Measurements from ENCODE around the gene SCN11A. TPM values are rescaled to one million over a fixed set of nuclear protein-coding genes. Genes with fewer than 3 reads are reported as not detected.

SCN11A gene
- total and polyA plus RNA-seq, 4 donors: 0.06 to 0.18 (median 0.11) TPM

DNA sequence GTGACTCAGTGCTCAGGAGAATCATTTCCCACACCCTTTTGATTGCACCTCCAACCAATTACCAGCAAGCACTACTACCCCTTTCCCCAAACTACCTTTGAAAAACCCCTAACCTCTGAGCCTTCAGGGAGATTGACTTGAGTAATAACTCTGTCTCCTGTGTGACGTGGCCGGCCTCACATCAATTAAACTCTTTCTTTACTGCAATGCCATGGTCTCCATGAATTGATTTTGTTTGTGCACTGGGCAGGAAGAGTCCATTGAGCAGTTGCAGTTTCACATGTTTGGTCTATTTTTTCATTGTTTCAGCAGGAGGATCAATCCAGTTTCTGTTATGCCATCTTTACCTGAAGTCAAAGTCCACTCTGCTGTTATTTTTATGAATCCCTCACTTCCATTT is 32.4 kb downstream of the SCN11A start:
- H3K9me3 ChIP-seq (ENCODE audit: control insufficient read depth in 4 of 4, low read length in 3 of 4): no peaks in the 10 kb centered on the region
- H3K4me1 ChIP-seq (ENCODE audit: control insufficient read depth in 4 of 4, insufficient read depth in 4 of 4, low read length in 3 of 4): no peaks in the 10 kb centered on the region
- WGBS: 83% methylated on average over 2 of the region's 2 CpGs
- no peaks in the 10 kb centered on the region for H3K36me3 ChIP-seq (ENCODE audit: control insufficient read depth in 4 of 4, insufficient read depth in 3 of 4, low read depth in 1 of 4, low read length in 3 of 4)
- H3K27ac ChIP-seq (ENCODE audit: low read depth in 1 of 2, low read length in 2 of 2): no peak overlapping the region
- no peak overlapping the region for H3K4me3 ChIP-seq (ENCODE audit: low read depth in 1 of 3, low read length in 3 of 3)
- no peak for TF ChIP-seq YY1 (IDR thresholded peaks at IDR 0.05)
- no peak for TF ChIP-seq NR2F2 (IDR thresholded peaks at IDR 0.05)
- TF ChIP-seq RXRA (IDR thresholded peaks at IDR 0.05): no peak
- TF ChIP-seq SP1 (IDR thresholded peaks at IDR 0.05): no peak
- TF ChIP-seq FOXA2 (IDR thresholded peaks at IDR 0.05): no peak
- TF ChIP-seq EGR1 (IDR thresholded peaks at IDR 0.05; ENCODE audit: low read depth in 2 of 2): no peak
- TF ChIP-seq HNF4A (conservative IDR thresholded peaks at IDR 0.05): no peak
- no peak for TF ChIP-seq HNF4G (IDR thresholded peaks at IDR 0.05)
- DNase-seq (ENCODE audit: low spot score): no peak
- no peak overlapping the region for H3K9ac ChIP-seq (ENCODE audit: low read depth in 1 of 2, low read length in 2 of 2)
- no peaks in the 10 kb centered on the region for H3K27me3 ChIP-seq (ENCODE audit: control insufficient read depth in 4 of 4, insufficient read depth in 4 of 4, low read length in 3 of 4)

DNA sequence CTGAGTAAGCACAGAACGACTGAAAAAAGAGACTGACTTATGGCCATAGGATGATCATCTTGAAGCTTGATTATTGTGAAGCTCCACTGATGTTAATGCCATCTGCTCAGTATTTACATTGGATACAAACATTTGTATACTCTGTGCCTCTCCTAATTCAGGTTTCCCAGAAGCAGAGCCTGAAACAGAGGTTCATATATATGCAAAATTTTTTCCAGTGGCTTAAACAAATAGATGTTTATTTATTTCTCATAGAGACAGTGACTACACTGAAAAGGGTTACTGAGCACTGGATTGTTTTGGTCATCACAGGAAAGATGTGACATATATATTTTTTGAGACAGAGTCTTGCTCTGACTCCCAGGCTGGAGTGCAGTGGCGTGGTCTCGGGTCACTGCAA is 36.3 kb downstream of the SCN11A start:
- 94% methylated on average over 3 of the region's 3 CpGs for WGBS
- Histone ChIP-seq H3K4me3 (ENCODE audit: low read depth in 1 of 3, low read length in 3 of 3) (no peak overlapping the region), H3K36me3 (ENCODE audit: control insufficient read depth in 4 of 4, insufficient read depth in 3 of 4, low read depth in 1 of 4, low read length in 3 of 4) (no peaks in the 10 kb centered on the region), H3K9me3 (ENCODE audit: control insufficient read depth in 4 of 4, low read length in 3 of 4) (no peaks in the 10 kb centered on the region), H3K9ac (ENCODE audit: low read depth in 1 of 2, low read length in 2 of 2) (no peak overlapping the region), H3K27ac (ENCODE audit: low read depth in 1 of 2, low read length in 2 of 2) (no peak overlapping the region), H3K27me3 (ENCODE audit: control insufficient read depth in 4 of 4, insufficient read depth in 4 of 4, low read length in 3 of 4) (no peaks in the 10 kb centered on the region), H3K4me1 (ENCODE audit: control insufficient read depth in 4 of 4, insufficient read depth in 4 of 4, low read length in 3 of 4) (no peaks in the 10 kb centered on the region)
- TF ChIP-seq NR2F2 (IDR thresholded peaks at IDR 0.05) (no peak), HNF4G (IDR thresholded peaks at IDR 0.05) (no peak), YY1 (IDR thresholded peaks at IDR 0.05) (no peak), FOXA1 (IDR thresholded peaks at IDR 0.05) (no peak), JUND (IDR thresholded peaks at IDR 0.05) (no peak), FOXA2 (IDR thresholded peaks at IDR 0.05) (no peak)
- TF ChIP-seq, protein P1, sequence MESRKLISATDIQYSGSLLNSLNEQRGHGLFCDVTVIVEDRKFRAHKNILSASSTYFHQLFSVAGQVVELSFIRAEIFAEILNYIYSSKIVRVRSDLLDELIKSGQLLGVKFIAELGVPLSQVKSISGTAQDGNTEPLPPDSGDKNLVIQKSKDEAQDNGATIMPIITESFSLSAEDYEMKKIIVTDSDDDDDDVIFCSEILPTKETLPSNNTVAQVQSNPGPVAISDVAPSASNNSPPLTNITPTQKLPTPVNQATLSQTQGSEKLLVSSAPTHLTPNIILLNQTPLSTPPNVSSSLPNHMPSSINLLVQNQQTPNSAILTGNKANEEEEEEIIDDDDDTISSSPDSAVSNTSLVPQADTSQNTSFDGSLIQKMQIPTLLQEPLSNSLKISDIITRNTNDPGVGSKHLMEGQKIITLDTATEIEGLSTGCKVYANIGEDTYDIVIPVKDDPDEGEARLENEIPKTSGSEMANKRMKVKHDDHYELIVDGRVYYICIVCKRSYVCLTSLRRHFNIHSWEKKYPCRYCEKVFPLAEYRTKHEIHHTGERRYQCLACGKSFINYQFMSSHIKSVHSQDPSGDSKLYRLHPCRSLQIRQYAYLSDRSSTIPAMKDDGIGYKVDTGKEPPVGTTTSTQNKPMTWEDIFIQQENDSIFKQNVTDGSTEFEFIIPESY (IDR thresholded peaks at IDR 0.05): no peak
- TF ChIP-seq, protein P2, sequence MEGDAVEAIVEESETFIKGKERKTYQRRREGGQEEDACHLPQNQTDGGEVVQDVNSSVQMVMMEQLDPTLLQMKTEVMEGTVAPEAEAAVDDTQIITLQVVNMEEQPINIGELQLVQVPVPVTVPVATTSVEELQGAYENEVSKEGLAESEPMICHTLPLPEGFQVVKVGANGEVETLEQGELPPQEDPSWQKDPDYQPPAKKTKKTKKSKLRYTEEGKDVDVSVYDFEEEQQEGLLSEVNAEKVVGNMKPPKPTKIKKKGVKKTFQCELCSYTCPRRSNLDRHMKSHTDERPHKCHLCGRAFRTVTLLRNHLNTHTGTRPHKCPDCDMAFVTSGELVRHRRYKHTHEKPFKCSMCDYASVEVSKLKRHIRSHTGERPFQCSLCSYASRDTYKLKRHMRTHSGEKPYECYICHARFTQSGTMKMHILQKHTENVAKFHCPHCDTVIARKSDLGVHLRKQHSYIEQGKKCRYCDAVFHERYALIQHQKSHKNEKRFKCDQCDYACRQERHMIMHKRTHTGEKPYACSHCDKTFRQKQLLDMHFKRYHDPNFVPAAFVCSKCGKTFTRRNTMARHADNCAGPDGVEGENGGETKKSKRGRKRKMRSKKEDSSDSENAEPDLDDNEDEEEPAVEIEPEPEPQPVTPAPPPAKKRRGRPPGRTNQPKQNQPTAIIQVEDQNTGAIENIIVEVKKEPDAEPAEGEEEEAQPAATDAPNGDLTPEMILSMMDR (IDR thresholded peaks at IDR 0.05; ENCODE audit: low read depth, low read length, missing input control): no peak
- TF ChIP-seq, protein P3, sequence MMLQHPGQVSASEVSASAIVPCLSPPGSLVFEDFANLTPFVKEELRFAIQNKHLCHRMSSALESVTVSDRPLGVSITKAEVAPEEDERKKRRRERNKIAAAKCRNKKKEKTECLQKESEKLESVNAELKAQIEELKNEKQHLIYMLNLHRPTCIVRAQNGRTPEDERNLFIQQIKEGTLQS (IDR thresholded peaks at IDR 0.05): no peak
- DNase-seq (ENCODE audit: low spot score): no peak

DNA sequence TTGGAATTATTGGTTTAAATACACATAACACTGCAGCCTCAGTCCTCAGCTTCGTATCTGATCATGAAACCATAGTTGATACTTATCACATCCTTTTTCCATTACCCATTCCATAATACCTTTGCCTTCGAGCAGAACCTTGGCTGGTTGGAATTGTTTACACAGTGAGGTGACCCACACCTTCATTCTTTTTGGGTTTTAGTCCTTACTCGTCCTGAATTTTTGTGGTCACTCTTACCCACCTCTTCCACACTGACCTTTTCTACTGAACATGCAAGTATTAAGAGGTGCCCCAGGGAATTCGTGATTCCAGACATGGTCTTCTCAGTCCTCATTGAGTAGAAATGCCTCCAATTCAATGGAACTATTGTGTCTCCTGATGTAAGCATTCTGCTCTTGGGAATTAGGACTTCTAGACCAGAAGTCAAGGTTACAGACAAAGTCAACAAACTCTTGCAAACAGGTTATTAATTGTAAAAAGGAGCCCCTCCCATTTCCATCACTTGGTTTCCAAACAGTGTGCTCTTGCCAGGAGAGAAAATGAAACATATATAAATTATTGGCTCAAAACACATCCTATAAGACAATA is 37.7 kb downstream of the SCN11A start:
- H3K4me3 ChIP-seq (ENCODE audit: low read depth in 1 of 3, low read length in 3 of 3): no peak overlapping the region
- H3K27ac ChIP-seq (ENCODE audit: low read depth in 1 of 2, low read length in 2 of 2): no peak overlapping the region
- no peaks in the 10 kb centered on the region for H3K9me3 ChIP-seq (ENCODE audit: control insufficient read depth in 4 of 4, low read length in 3 of 4)
- H3K4me1 ChIP-seq (ENCODE audit: control insufficient read depth in 4 of 4, insufficient read depth in 4 of 4, low read length in 3 of 4): no peaks in the 10 kb centered on the region
- no peak for DNase-seq (ENCODE audit: low spot score)
- TF ChIP-seq EGR1 (IDR thresholded peaks at IDR 0.05; ENCODE audit: low read depth in 2 of 2) (no peak), FOXA2 (IDR thresholded peaks at IDR 0.05) (no peak), SP1 (IDR thresholded peaks at IDR 0.05) (no peak), FOXA1 (IDR thresholded peaks at IDR 0.05) (no peak), RXRA (IDR thresholded peaks at IDR 0.05) (no peak), GABPA (IDR thresholded peaks at IDR 0.05 in 1 of 2, conservative IDR thresholded peaks at IDR 0.05 in 1 of 2) (no peak)
- TF ChIP-seq, protein P2 (IDR thresholded peaks at IDR 0.05; ENCODE audit: low read depth, low read length, missing input control): no peak
- no peaks in the 10 kb centered on the region for H3K27me3 ChIP-seq (ENCODE audit: control insufficient read depth in 4 of 4, insufficient read depth in 4 of 4, low read length in 3 of 4)
- no peak overlapping the region for H3K9ac ChIP-seq (ENCODE audit: low read depth in 1 of 2, low read length in 2 of 2)
- 72% methylated on average over 4 of the region's 4 CpGs for WGBS
- H3K36me3 ChIP-seq (ENCODE audit: control insufficient read depth in 4 of 4, insufficient read depth in 3 of 4, low read depth in 1 of 4, low read length in 3 of 4): no peaks in the 10 kb centered on the region

All from liver (tissue), 9 donors.